Glomerular endothelial cell (primary cell): ENCODE results near the gene HEXIM1. TPM values are rescaled to one million over a fixed set of nuclear protein-coding genes. Genes with fewer than 3 reads are reported as not detected.

Experiments used
- DNase-seq: peaks from one replicate; pipeline ENCODE4 v3.0.0-alpha.2; 2011; ENCODE audit warnings: low read depth, low spot score; ENCODE audit errors: extremely low read depth
- total RNA-seq: library from RNA; depleted of rRNA; stranded (reverse); fragments of >200 nt; gene quantifications from 2 replicates; pipeline ENCODE4 v1.2.3, GENCODE V29; 2015

The HEXIM1 gene
- total RNA-seq, 1 donor from 2014 or later: 16.2 TPM

GRCh38 chr17:45144199-45145034 is 3.9 kb upstream of the HEXIM1 start:
- DNase-seq: no peak

GRCh38 chr17:45145035-45145389 is 3.3 kb upstream of the HEXIM1 start:
- no peak for DNase-seq

- no peak for DNase-seq
These were observed 2.1 kb upstream of the HEXIM1 start for GRCh38 chr17:45146166-45146565.

GRCh38 chr17:45146592-45146889 is 1.7 kb upstream of the HEXIM1 start:
- DNase-seq: no peak

GRCh38 chr17:45146890-45147580 is 1.2 kb upstream of the HEXIM1 start:
- DNase-seq: no peak

- no peak for DNase-seq
These were observed 593 bp upstream of the HEXIM1 start for GRCh38 chr17:45147581-45148182.

- no peak for DNase-seq
These were observed 878 bp downstream of the HEXIM1 start for GRCh38 chr17:45149037-45149668.

- DNase-seq: no peak
These were observed 1.7 kb downstream of the HEXIM1 start for GRCh38 chr17:45149669-45150664.

GRCh38 chr17:45150911-45151809 is 2.9 kb downstream of the HEXIM1 start:
- DNase-seq: no peak

- no peak for DNase-seq
These were observed 6.8 kb downstream of the HEXIM1 start for GRCh38 chr17:45155029-45155428.

- no peak for DNase-seq
These were observed 7.2 kb downstream of the HEXIM1 start for GRCh38 chr17:45155483-45155882.

- DNase-seq: no peak
These were observed 8.0 kb downstream of the HEXIM1 start for GRCh38 chr17:45156242-45156641.

- DNase-seq: no peak
These were observed 12.4 kb downstream of the HEXIM1 start for GRCh38 chr17:45160447-45161287.

GRCh38 chr17:45161288-45162024 is 13.2 kb downstream of the HEXIM1 start, which contains the start of gene HEXIM2:
Gene HEXIM2 (plus strand): TSS chr17:45161875. CDS start chr17:45162794, 919 bp downstream.
- DNase-seq: peak; percentile 99

- no peak for DNase-seq
These were observed 13.9 kb downstream of the HEXIM1 start for GRCh38 chr17:45162025-45162687.

- no peak for DNase-seq
These were observed 16.5 kb downstream of the HEXIM1 start for GRCh38 chr17:45164734-45165269.
